ENCODE results near the gene TOP3B.

TOP3B gene

DNA sequence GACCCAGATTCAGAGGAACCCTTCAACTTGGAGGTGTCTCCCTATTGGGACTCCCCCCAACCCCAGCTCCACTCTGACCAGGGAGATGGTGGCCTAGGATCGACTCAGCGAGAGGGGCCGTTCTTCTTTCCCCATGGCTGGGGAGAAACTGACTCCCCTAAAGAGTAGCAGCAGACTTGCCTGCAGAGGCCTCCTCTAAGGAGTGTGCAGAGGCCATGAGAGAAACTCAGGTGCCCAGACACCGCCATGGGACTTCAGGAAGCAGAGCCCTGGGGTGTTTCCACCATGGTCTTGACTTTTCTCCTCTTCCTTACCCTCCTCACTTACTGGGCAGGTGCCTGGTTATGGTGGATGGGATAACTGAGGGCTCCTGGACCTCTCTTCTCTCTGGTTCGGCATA lies 2.6 kb upstream of the TOP3B start:
- DNase-seq (ENCODE audit: low read depth, low spot score): no peak

GRCh38 chr22:21984793-21985192 lies 2.2 kb upstream of the TOP3B start:
- no peak for DNase-seq (ENCODE audit: low read depth, low spot score)
- no peak overlapping the region for H3K4me3 ChIP-seq (ENCODE audit: low read length)

More for the DNA sequence above, 2.6 kb upstream of the TOP3B start:
- H3K4me3 ChIP-seq (ENCODE audit: low read length): no peak overlapping the region

DNA sequence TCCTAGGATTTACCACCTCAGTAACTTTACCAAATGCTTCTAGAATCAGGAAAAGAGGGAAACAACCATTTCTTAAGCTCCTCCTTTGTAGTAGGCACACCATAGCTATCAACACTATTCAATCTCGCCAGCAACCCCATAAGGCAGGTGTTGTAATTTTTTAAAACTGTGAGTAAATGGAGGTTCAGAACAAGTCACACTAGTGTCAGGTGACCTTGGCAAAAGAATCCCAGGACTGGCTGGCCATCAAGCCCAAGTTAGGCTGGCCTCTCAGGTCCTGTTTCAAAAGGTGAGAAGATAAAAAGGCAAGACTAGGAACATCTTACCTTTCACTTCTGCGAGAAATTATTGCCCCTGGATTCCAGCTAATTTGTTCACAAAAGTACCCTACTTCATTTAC lies 713 bp downstream of the TOP3B start:
- DNase-seq (ENCODE audit: low read depth, low spot score): no peak
- H3K4me3 ChIP-seq (ENCODE audit: low read length): peak overlapping the region; percentile 96

DNA sequence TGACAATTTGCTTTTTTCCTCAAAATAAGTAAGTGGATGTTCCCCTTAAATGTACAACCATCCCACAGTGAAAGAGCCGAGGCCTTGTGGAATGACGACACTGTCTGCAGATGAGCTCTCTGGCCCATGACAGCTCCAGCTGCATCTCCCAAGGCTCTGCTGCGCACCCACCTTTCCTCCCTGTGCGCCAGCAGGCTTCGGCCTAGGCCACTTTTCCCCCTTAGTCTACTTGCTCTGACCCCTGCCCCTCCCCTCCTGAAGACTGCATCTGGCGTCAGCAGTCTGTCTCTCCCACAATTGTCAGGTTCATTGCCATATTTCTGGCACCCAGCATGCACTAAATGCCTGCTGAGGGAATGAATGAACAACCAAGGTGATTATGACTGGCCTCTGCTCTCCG lies 2.0 kb downstream of the TOP3B start:
- no peak for DNase-seq (ENCODE audit: low read depth, low spot score)
- no peak overlapping the region for H3K4me3 ChIP-seq (ENCODE audit: low read length)

DNA sequence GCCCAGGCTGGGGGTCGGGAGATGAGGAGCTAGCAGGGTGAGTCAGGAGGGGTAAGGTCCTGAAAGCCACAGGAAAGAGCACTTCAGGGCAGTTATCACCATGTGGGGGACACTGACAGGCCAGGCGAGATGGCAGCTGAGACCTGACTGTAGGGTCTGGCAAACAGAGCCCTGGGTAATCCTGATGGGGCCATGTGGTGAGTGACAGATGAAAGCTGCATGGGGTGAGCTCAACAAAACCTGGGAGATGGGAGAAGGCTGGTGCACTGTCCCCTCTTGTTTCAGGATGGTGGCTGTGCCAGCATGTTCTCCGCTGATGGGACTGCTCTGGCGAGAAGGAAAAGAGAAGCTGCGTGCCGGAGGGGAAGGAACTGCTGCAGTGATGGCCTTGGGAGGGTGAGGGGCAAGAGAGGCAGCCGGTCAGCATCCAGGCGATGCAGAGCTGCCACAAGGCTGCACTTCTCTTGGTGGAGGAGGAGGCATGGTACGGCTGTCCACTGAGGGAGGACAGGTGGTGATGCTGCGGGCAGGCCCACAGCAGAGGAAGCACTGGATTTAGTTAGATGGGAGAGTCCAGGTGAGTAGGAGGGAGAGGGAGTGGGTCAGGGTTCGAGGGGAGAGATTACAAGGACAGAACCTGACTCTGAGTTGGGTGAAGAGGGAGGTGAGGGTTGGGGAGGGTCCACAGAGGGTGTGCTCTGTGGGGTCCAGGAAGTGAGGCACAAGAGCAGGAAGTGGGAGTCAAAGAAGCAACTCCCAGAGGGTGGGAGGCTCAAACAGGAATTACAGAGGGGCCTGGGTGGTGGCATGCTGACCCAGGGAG lies 3.8 kb downstream of the TOP3B start:
- no peak overlapping the region for H3K4me3 ChIP-seq (ENCODE audit: low read length)
- no peak for DNase-seq (ENCODE audit: low read depth, low spot score)

DNA sequence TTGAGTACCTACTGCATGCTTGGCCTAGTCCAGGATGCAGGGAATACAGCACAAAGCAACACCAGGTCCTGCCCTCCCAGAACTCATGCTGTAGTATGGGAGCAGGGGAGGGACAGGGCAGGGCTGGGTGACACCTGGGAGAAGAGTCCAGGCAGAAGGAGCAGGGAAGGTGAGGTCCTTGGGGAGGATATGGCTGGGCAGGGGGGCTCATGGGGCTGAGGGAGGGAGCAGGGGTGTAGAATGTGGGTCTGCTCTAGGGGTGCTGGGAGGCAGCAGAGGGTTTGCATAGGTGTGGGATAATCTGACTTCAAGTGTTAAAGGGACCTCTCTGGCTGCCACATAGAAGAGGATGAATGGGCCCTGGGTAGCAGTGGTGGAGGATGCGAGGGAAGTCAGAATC lies 4.8 kb downstream of the TOP3B start:
- no peak overlapping the region for H3K4me3 ChIP-seq (ENCODE audit: low read length)
- no peak for DNase-seq (ENCODE audit: low read depth, low spot score)

DNA sequence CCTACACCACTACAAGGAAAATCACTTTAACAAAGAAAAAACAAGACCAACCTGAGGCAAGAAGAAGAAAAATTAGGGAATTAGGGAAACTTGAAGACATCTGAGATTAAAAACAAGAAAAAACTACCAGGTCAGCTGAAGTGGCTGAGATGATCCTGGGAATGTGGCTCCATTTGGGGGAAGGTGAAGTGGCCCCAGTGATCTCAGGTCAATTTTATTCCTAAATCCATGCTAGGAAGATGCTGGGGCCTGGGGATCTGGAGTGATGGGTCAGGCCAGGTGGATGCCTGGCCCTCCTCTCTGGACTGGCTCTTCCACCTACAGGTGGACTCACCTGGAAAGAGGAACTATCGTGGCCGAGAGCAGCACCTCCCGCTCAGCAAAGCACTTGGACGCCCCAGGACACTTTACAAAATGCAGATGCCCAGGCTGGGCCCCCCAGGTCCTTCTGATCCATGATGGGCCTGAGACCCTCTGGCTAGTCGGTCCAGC lies 6.7 kb downstream of the TOP3B start:
- DNase-seq (ENCODE audit: low read depth, low spot score): no peak

GRCh38 chr22:21975273-21975672 lies 7.3 kb downstream of the TOP3B start:
- no peak for DNase-seq (ENCODE audit: low read depth, low spot score)
- no peak overlapping the region for H3K4me3 ChIP-seq (ENCODE audit: low read length)

More for the DNA sequence above, 6.7 kb downstream of the TOP3B start:
- H3K4me3 ChIP-seq (ENCODE audit: low read length): no peak overlapping the region

GRCh38 chr22:21974058-21974649 lies 8.4 kb downstream of the TOP3B start:
- no peak for DNase-seq (ENCODE audit: low read depth, low spot score)
- no peak overlapping the region for H3K4me3 ChIP-seq (ENCODE audit: low read length)

- DNase-seq (ENCODE audit: low read depth, low spot score): no peak
These were observed 9.8 kb downstream of the TOP3B start for GRCh38 chr22:21972806-21973205.

GRCh38 chr22:21972293-21972779 lies 10.3 kb downstream of the TOP3B start:
- peak; percentile 39 for DNase-seq (ENCODE audit: low read depth, low spot score)
- no peak overlapping the region for H3K4me3 ChIP-seq (ENCODE audit: low read length)

More at GRCh38 chr22:21972806-21973205, 9.8 kb downstream of the TOP3B start:
- no peak overlapping the region for H3K4me3 ChIP-seq (ENCODE audit: low read length)

DNA sequence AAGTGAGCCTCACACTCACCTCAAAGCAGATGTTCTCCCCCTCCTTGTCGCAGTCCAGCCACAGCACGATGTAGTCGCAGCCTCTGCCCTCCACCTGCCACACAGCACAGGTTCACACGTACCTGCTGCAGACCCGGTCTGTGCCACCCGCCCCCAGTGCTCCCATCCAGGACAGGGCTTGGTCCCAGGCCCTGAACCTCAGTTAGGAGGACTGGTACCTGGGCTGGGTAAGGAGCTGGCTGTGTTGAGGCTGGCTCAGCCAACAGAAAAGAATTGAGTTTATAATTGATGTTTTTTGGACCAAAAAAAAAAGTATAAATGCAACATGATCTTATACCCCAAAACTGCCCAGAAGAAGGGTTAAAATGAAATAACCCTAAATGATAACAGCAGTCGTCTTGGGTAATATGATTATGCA lies 10.7 kb downstream of the TOP3B start:
- no peak overlapping the region for H3K4me3 ChIP-seq (ENCODE audit: low read length)
- no peak for DNase-seq (ENCODE audit: low read depth, low spot score)

DNA sequence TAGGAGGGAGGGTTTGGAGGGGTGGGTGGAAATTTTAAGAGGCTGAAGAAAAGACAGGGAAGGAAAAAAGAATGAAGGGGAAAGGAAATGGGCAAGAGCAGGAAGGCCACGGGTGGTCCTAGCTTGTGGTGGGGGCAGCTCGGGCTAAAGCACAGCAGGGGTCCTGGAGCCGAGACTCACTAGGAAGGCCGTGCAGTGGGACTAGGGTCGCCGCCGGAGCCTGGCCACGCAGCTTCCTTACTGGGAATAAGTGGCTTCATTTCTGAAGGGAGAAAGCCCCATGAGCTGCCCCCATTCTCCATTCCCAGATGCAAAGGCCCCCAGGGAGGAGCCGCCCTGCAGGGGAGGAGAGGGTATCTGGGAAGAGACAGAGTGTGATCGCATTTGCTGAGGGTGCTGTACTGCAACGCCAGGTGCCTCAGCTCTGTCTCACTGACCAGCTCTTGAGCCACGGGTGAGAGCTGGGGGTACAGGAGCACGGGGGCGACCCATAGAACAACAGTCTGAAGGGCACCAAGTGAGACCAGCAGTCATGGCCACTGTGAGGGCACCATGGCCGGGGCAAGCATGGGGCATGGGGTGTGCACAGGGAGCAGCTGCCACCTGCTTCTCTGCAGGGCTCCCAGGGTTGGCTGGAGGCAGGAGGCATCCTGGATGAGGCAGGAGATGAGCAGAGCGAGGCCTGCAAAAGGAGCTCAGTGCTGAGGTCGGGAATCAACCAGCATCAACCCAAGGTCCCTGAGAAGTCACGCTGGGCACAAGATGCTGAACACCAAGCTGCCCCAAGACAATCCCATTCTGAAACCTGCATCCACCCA lies 11.6 kb downstream of the TOP3B start:
- DNase-seq (ENCODE audit: low read depth, low spot score): no peak
- H3K4me3 ChIP-seq (ENCODE audit: low read length): no peak overlapping the region

DNA sequence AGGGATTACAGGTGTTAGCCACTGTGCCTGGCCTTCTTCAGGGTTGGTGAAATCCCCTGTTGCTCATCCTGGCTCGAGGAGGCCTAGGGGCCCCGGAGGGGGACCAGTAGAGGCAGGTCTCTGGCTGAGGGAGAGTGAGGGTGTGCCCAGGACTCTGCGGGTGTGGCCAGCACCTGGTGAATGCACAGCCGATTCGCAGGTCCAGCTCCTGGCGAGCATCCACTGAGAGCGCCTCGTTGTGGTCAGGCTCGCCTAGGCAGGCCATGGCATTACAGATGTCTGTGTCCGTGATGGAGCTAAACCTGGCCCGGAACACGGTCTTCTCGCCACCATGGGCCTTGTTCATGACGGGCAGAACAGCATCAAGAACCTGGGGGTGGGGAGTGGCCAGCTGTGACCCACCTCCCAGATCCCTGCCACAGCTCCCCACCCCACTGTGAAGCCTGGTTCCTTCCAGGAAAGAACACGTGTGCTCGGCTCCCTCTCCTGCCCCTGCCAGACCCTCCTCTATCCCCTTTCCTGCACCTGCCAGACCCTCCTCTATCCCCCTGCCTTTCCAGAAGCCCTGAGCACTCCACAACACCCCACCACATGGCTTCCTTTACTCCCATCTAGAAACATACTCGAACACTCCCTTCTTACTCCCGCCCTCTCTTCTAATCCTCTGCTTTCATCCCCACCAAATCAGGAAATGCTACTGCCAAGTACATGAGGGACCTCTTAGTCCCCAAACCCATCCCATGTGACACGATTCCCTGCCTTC lies 12.4 kb downstream of the TOP3B start:
- no peak for DNase-seq (ENCODE audit: low read depth, low spot score)
- no peak overlapping the region for H3K4me3 ChIP-seq (ENCODE audit: low read length)

GRCh38 chr22:21968452-21969129 lies 14.0 kb downstream of the TOP3B start:
- no peak overlapping the region for H3K4me3 ChIP-seq (ENCODE audit: low read length)

GRCh38 chr22:21967693-21968271 lies 14.8 kb downstream of the TOP3B start:
- H3K4me3 ChIP-seq (ENCODE audit: low read length): no peak overlapping the region
- no peak for DNase-seq (ENCODE audit: low read depth, low spot score)

More at GRCh38 chr22:21968452-21969129, 14.0 kb downstream of the TOP3B start:
- no peak for DNase-seq (ENCODE audit: low read depth, low spot score)

- no peak for DNase-seq (ENCODE audit: low read depth, low spot score)
- no peak overlapping the region for H3K4me3 ChIP-seq (ENCODE audit: low read length)
These were observed 15.7 kb downstream of the TOP3B start for GRCh38 chr22:21966643-21967516.
